ENCODE results near the gene IL22RA2.
"Not testable (repeated sequence)": the region's sequence is repeated elsewhere in the genome, so short reads cannot be mapped to it uniquely, and the experiment has no call there.

The IL22RA2 gene

GRCh38 chr6:137173501-137173900 lies at the start of gene IL22RA2:
IL22RA2 (minus strand) TSS chr6:137173644; CDS start chr6:137161749, 11,895 bp downstream.
- DNase-seq: no peak

- no peak for DNase-seq
Observed at GRCh38 chr6:137222381-137222780, 48.9 kb upstream of the IL22RA2 start.

GRCh38 chr6:137219664-137220252 lies 46.3 kb upstream of the IL22RA2 start:
- no peak for DNase-seq

- peak; percentile 99 for DNase-seq
Observed at GRCh38 chr6:137218917-137219663, 45.6 kb upstream of the IL22RA2 start, which contains the start of gene IFNGR1. IFNGR1 (minus strand) TSS chr6:137219385; CDS start chr6:137219327, 58 bp downstream.

GRCh38 chr6:137218473-137218916 lies 45.1 kb upstream of the IL22RA2 start:
- DNase-seq: peak; percentile 52

GRCh38 chr6:137217801-137218472 lies 44.5 kb upstream of the IL22RA2 start:
- DNase-seq: no peak

- DNase-seq: no peak
Observed at GRCh38 chr6:137216875-137217553, 43.6 kb upstream of the IL22RA2 start.

GRCh38 chr6:137216106-137216505 lies 42.7 kb upstream of the IL22RA2 start:
- DNase-seq: no peak

GRCh38 chr6:137215630-137216029 lies 42.2 kb upstream of the IL22RA2 start:
- not testable (repeated sequence) for DNase-seq

- no peak for DNase-seq
Observed at GRCh38 chr6:137214931-137215330, 41.5 kb upstream of the IL22RA2 start.

- no peak for DNase-seq
Observed at GRCh38 chr6:137213813-137214212, 40.4 kb upstream of the IL22RA2 start.

GRCh38 chr6:137213331-137213740 lies 39.9 kb upstream of the IL22RA2 start:
- no peak for DNase-seq

GRCh38 chr6:137211910-137212309 lies 38.5 kb upstream of the IL22RA2 start:
- no peak for DNase-seq

GRCh38 chr6:137210903-137211302 lies 37.5 kb upstream of the IL22RA2 start:
- no peak for DNase-seq

GRCh38 chr6:137208279-137208678 lies 34.8 kb upstream of the IL22RA2 start:
- no peak for DNase-seq

GRCh38 chr6:137207457-137207856 lies 34.0 kb upstream of the IL22RA2 start:
- not testable (repeated sequence) for DNase-seq

- no peak for DNase-seq
Observed at GRCh38 chr6:137206577-137206976, 33.1 kb upstream of the IL22RA2 start.

GRCh38 chr6:137203256-137203655 lies 29.8 kb upstream of the IL22RA2 start:
- DNase-seq: no peak

GRCh38 chr6:137202078-137202477 lies 28.6 kb upstream of the IL22RA2 start:
- DNase-seq: no peak

GRCh38 chr6:137201006-137201405 lies 27.6 kb upstream of the IL22RA2 start:
- DNase-seq: no peak

- DNase-seq: no peak
Observed at GRCh38 chr6:137200288-137200687, 26.8 kb upstream of the IL22RA2 start.

- DNase-seq: no peak
Observed at GRCh38 chr6:137197684-137198645, 24.5 kb upstream of the IL22RA2 start.
